Measurements from ENCODE around the gene ADORA2A. TPM values are rescaled to one million over a fixed set of nuclear protein-coding genes. Genes with fewer than 3 reads are reported as not detected.

Gene ADORA2A
- total and polyA plus RNA-seq, 2 of the 13 experiments (the other 11 are each of a cell fraction or from before 2014, with no cell fraction given) = 3.3 to 5.0 TPM

DNA sequence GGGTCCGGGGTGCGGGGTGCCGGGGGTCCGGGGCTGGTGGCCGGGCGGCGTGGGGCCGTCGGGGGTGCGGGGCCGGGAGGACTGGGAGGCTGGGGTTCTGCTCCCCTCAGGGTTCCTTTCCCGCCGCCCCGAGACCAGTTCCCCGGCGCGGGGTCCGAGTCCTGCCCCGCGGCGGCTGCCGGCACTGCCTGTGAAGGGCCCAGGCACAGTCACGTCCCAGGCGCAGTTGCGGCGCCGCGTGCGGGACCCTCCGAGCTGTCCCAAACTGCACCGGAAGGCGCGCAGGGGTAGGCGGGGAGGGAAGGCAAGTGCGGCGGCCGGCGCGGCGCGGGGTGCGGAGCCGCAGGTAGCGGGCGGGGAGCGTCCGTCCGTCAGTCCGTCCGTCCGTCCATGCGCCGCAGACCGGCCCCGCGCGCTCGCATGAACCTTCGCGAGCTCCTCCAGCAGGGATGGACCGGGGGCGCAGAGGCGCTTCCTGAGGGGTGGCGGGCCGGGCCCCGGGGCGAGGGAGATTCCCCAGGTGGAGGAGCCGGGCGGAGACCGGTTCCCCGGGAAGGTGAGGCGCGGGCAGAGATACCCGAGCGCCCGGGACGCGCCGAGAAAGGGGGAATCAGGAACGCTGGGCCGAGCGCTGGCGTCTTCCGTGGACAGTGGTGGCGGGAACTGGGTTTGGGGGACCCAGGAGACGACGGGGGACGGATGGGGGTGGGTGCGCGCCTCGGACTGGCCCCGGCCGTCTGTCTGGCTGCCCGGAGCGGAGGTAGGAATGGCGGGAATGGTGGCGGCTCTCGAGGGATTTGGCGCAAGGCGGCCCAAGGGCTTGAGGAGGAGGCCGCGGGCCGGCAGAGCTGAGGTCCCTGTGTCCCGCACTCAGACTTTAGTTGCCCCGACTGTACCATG is 3.1 kb upstream of the ADORA2A start (continued):
- TF ChIP-seq RBFOX2 (IDR thresholded peaks at IDR 0.05; ENCODE audit: low read depth, low read length) = peak; percentile 33; the same call in 1 of the 2 replicates
- TF ChIP-seq, protein P1, sequence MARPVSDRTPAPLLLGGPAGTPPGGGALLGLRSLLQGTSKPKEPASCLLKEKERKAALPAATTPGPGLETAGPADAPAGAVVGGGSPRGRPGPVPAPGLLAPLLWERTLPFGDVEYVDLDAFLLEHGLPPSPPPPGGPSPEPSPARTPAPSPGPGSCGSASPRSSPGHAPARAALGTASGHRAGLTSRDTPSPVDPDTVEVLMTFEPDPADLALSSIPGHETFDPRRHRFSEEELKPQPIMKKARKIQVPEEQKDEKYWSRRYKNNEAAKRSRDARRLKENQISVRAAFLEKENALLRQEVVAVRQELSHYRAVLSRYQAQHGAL (CRISPR knock-in tag; IDR thresholded peaks at IDR 0.05; ENCODE audit: not compliant biosample characterization) = no peak
- TF ChIP-seq ZFP90 (CRISPR knock-in tag; IDR thresholded peaks at IDR 0.05; ENCODE audit: borderline replicate concordance) = no peak
- no peak for TF ChIP-seq RARG (CRISPR knock-in tag; IDR thresholded peaks at IDR 0.05; ENCODE audit: low read depth)
- TF ChIP-seq, protein P2, sequence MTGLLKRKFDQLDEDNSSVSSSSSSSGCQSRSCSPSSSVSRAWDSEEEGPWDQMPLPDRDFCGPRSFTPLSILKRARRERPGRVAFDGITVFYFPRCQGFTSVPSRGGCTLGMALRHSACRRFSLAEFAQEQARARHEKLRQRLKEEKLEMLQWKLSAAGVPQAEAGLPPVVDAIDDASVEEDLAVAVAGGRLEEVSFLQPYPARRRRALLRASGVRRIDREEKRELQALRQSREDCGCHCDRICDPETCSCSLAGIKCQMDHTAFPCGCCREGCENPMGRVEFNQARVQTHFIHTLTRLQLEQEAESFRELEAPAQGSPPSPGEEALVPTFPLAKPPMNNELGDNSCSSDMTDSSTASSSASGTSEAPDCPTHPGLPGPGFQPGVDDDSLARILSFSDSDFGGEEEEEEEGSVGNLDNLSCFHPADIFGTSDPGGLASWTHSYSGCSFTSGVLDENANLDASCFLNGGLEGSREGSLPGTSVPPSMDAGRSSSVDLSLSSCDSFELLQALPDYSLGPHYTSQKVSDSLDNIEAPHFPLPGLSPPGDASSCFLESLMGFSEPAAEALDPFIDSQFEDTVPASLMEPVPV (CRISPR knock-in tag; IDR thresholded peaks at IDR 0.05) = peak; percentile 78; the same call in 1 of the 2 replicates
- no peak for TF ChIP-seq FOXM1 (CRISPR knock-in tag; IDR thresholded peaks at IDR 0.05)
- TF ChIP-seq SCMH1 (CRISPR knock-in tag; IDR thresholded peaks at IDR 0.05; ENCODE audit: borderline replicate concordance) = no peak
- TF ChIP-seq GTF3A (CRISPR knock-in tag; conservative IDR thresholded peaks at IDR 0.05) = no peak
- no peak for TF ChIP-seq HMGA1 (CRISPR knock-in tag; conservative IDR thresholded peaks at IDR 0.05)
- no peak for TF ChIP-seq TBL1XR1 (IDR thresholded peaks at IDR 0.05; ENCODE audit: borderline replicate concordance, low read length, partially characterized antibody)
- TF ChIP-seq, protein P3, sequence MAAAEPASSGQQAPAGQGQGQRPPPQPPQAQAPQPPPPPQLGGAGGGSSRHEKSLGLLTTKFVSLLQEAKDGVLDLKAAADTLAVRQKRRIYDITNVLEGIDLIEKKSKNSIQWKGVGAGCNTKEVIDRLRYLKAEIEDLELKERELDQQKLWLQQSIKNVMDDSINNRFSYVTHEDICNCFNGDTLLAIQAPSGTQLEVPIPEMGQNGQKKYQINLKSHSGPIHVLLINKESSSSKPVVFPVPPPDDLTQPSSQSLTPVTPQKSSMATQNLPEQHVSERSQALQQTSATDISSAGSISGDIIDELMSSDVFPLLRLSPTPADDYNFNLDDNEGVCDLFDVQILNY (CRISPR knock-in tag; conservative IDR thresholded peaks at IDR 0.05) = no peak
- TF ChIP-seq HNRNPK (IDR thresholded peaks at IDR 0.05; ENCODE audit: low read depth, low read length, poor library complexity, severe bottlenecking) = peak; percentile 9
- TF ChIP-seq ZNF432 (CRISPR knock-in tag; IDR thresholded peaks at IDR 0.05; ENCODE audit: borderline replicate concordance) = no peak
- no peak for TF ChIP-seq ZNF547 (CRISPR knock-in tag; IDR thresholded peaks at IDR 0.05)
- no peak for TF ChIP-seq GATAD1 (CRISPR knock-in tag; IDR thresholded peaks at IDR 0.05)
- TF ChIP-seq GABPB1 (CRISPR knock-in tag; IDR thresholded peaks at IDR 0.05) = peak; percentile 66; the same call in 1 of the 2 replicates
- TF ChIP-seq, protein P4, sequence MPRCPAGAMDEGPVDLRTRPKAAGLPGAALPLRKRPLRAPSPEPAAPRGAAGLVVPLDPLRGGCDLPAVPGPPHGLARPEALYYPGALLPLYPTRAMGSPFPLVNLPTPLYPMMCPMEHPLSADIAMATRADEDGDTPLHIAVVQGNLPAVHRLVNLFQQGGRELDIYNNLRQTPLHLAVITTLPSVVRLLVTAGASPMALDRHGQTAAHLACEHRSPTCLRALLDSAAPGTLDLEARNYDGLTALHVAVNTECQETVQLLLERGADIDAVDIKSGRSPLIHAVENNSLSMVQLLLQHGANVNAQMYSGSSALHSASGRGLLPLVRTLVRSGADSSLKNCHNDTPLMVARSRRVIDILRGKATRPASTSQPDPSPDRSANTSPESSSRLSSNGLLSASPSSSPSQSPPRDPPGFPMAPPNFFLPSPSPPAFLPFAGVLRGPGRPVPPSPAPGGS (CRISPR knock-in tag; IDR thresholded peaks at IDR 0.05) = peak; percentile 38; the same call in 1 of the 2 replicates
- no peak for TF ChIP-seq BRD4 (CRISPR knock-in tag; IDR thresholded peaks at IDR 0.05)
- TF ChIP-seq, protein P5, sequence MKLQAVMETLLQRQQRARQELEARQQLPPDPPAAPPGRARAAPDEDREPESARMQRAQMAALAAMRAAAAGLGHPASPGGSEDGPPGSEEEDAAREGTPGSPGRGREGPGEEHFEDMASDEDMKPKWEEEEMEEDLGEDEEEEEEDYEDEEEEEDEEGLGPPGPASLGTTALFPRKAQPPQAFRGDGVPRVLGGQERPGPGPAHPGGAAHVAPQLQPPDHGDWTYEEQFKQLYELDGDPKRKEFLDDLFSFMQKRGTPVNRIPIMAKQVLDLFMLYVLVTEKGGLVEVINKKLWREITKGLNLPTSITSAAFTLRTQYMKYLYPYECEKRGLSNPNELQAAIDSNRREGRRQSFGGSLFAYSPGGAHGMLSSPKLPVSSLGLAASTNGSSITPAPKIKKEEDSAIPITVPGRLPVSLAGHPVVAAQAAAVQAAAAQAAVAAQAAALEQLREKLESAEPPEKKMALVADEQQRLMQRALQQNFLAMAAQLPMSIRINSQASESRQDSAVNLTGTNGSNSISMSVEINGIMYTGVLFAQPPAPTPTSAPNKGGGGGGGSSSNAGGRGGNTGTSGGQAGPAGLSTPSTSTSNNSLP (IDR thresholded peaks at IDR 0.05; ENCODE audit: low read depth, low read length) = no peak
- TF ChIP-seq, protein P6, sequence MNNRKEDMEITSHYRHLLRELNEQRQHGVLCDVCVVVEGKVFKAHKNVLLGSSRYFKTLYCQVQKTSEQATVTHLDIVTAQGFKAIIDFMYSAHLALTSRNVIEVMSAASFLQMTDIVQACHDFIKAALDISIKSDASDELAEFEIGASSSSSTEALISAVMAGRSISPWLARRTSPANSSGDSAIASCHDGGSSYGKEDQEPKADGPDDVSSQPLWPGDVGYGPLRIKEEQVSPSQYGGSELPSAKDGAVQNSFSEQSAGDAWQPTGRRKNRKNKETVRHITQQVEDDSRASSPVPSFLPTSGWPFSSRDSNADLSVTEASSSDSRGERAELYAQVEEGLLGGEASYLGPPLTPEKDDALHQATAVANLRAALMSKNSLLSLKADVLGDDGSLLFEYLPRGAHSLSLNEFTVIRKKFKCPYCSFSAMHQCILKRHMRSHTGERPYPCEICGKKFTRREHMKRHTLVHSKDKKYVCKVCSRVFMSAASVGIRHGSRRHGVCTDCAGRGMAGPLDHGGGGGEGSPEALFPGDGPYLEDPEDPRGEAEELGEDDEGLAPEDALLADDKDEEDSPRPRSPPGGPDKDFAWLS (CRISPR knock-in tag; IDR thresholded peaks at IDR 0.05; ENCODE audit: borderline replicate concordance) = no peak

Measured in HepG2 (cell line).